NCI-H146 treated with DMSO at 0.1 percent for 48 hours (cell line): ENCODE measurements around the gene SIRT3.

Experiments
- DNase-seq: peaks from one replicate; lab custom pipeline; 2025; ENCODE audit not compliant: unreplicated experiment; lab: John Stamatoyannopoulos, UW

The SIRT3 gene

DNA sequence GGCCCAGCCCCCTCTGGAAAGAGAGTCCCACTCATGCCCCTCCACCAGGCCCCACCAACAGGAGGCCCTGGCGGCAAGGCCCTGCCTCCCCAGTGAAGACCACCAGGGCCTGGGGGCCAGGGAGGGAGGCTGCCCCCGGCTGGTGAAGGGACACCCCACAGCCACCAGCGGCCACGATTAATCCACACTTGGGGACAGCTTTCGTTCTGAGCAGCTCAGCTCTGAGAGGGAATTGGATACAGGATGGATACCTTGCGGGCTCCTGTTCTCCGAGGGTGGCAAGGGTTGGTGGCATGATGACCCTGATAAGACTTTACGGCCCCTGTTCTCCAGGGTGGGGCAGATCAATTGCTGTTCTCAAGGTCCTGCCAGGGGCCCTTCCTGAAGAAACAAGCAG is 35.2 kb upstream of the SIRT3 start:
- no peak for DNase-seq

DNA sequence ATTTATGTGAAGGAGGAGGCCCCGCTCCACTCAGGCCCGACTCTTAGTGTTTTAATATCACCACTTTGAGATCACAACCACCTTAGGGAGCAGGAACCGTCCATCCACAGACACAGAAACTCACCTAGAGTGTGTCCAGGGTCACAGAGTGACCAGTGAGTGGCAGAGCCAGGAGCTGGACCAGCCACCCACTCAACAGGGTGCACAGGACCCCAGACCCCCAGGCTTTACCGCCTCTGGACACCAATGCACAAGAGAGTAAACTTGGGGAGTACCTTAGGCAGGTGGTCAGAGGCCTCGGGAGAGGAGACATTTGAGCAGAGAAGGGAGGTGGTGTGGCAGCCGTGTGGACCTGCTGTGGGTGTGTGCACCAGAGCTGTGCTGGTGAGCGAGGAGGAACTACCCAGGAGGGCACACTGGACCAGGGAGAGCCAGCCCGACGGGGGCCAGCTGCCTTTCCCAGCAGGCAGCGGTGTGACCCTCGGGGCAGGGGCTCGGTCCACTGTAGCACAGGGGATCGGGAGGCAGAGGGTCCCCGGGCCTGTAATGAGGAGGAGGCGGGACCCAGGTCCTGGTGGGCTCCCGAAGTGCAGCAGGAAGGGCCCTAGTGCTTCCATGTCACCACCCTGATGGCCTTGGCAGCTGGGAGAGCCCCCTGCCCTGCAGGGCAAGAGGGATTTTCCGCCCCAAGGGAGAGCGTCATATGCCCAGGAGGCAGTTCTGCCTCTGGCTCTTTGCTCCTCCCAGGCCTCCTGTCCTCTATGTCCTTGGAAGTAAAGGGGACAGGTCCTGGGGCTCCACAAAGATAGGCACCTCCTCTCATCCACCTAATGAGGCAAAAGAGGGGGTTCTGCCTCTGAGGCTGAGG is 34.5 kb upstream of the SIRT3 start:
- no peak for DNase-seq

DNA sequence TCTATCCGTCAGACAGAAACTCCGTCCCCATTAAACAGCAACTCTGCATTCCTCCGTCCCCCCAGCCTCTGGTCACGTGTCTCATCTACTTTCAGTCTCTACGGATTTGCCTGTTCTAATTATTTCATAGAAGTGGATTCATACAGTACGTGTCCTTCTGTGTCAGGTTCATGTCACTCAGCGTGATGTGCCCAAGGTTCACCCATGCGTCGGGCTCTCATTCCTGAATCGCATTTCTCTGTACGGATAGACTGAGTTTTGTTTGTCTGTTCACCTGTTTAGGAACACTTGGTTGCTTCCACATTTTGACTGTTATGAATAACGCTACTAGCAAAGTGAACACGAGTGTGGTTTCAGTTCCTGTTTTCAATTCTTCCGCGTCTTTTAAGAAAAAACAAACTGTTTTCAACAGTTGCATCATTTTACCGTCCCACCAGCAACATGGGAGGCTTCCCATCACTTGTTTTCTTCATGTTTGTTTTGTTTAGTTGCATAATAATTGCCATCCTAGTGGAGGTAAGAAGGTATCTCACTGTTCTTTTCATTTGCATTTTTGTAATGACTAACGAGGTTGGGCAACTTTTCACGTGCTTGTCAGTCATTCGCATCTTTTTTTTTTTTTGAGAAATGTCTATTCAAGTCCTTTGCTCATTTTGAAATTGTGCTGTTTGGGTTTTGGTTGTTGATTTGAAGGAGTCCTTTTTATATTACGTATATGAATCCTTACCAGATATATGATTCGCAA is 33.2 kb upstream of the SIRT3 start:
- DNase-seq, result no peak

DNA sequence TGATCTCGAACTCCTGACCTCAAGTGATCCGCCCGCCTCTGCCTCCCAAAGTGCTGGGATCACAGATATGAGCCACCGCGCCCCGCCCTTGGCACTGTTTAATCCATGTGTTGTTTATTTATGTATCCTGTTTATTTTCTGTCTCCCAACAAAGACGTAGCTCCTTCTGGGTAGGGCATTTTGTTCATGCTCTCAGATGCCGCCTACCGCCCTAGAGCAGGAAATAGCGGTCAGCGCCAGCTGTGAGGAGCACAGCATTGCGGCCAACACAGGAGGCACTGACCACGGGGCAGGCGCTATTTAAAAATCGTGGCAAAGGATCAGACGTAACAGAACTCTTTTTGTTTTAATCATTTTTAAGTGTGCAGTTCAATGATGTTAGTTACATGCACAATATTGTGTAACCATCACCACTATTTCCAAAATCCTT is 32.6 kb upstream of the SIRT3 start:
- peak; percentile 3 for DNase-seq

DNA sequence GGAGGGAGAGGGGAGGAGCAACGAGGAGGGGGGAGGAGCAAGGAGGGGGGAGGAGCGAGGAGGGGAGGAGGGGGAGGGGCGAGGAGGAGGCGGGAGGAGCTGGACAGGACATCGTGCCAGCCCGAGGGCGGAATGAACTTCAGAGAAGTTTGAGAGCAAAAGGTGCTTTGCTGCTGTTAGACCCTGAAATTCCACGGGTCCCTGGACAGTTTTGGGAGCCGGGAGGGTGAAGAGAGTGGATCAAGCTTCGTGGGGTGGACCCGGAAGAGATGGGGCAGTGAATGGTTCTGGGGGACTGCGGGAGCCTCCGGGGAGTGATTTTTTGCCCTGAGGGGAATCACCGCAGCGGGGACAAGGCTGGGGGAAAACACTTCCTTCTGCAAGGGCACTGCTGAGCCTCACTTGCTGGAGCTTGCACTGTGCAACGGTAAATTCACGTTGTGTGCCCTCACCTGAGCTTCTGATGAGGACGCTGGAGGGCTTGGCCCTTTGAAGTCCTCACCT is 31.4 kb upstream of the SIRT3 start:
- DNase-seq, result no peak

DNA sequence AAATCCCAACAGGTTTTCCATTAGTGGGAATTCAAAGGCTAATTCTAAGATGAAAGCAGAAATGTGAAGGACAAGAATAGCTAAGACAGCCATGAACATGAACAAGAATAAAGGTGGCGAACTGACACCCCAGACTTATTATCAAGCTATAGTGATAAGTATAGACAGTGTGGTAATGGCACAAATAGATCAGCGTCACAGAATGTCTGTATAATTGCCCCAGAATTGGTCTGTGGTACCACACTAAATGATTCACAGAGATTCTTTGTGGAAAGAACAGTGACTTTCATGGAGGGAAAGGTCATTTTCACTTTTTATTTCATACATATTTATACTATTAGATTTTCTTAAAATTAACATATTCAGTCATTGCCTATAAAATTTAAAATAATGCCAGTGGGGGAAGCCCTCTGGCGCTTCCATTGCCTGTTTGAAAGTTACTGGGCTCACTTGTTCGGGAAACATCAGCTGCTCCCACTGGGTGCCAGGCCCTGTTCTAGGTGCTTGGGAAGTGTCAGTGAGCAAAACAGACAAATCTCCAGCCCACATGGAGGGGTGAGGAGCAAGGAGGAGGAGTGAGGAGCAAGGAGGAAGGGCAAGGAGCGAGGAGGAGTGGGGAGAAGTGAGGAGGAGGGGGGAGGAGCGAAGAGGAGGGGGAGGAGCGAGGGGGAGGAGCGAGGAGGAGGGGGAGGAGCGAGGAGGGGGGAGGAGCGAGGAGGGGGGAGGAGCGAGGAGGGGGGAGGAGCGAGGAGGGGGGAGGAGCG is 30.7 kb upstream of the SIRT3 start:
- no peak for DNase-seq

DNA sequence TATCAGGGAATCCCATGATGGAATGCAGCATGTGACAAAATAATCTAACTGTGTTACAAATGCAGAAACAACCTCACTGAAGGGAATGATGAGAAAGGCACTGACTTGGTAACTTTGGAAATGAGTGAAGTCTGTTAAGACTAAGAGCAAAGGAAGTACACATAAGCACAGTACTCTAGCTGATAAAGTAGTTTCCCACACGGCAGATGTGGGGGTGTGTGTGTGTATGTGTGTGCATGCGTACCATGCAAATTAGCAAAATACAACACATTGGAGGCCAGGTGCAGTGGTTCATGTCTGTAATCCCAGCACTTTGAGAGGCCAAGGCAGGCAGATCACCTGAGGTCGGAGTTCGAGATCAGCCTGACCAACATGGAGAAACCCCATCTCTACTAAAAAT is 25.5 kb upstream of the SIRT3 start:
- no peak for DNase-seq

DNA sequence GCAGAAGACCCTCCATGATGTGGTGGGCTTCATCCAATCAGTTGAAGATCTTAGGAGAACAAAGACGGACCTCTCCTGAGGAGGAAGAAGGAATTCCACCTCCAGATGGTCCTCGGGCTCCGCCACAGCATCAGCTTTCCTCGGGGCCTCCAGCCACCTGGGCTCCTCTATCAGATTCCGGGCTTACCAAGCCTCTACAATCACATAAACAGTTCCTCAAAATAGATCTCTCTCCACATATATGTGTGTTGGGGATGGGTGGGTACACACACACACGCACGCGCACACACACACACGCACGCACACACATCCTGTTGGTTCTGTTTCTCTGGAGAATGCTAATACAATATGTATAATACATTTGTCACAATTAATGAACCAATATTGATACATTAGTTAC is 23.3 kb upstream of the SIRT3 start:
- no peak for DNase-seq

DNA sequence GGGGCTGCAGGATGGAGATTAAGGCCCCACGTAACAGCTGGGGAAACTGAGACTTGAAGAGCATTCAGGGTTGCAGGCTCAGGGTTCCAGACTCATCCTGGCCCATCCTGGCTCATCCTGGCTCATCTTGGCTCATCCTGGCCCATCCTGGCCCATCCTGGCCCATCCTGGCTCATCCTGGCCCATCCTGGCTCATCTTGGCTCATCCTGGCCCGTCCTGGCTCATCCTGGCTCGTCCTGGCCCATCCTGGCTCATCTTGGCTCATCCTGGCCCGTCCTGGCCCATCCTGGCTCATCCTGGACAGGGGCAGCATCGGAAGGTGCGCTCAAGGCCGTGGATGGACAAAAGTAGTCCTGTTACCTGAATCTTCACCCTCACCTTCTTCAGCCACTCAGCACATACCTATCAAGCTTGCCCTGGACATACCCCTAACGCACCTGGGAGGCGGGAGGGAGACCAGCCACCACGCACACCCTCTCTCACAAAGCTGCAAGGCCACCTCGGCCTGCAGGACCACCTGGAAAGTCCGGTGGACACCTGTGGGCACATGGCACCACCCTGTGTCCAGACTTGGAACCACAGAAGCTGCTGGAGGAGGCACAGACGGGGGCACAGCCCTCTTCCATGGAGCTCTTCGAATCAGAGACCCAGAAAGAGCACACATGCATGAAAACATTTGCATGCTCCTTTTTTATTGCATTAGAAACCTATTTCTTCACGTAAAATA is 21.8 kb upstream of the SIRT3 start:
- no peak for DNase-seq

DNA sequence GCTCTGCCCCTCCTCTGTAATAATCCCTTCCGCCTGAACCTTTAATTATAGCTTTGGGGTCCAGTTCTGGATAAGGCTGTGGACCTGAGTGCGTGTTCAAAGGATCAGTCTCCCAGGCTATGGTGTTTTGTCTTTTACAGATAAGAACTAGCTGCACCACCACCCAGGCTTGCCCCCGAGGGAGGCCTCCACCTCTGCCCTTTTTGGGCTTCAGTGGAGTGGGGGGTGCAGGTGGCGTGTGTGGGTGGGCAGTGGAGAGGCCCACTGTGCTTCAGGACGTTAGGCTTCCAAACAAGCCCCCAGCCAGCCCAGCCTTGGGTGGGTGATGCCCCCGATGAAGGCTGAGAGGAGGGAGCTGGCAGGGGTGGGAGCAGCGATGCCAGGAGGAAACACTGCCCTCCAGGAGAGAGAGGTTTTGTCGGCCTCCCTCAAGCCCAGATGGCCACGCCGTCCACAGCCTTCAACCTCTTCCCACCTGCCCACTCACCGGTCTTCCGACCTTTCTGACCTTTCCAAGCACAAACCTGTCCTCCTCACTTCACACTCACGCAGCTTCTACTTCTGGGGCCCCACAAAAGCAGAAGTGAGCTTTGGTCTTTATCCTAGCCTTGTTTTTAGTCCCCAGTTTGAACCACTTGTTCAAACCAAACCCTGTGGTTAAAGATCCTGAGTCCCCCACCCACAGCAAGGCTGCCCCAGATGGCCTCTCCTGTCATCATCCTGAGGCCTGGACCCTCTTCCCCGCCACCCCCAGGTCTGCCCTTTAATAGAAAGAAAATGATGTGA is 21.0 kb upstream of the SIRT3 start:
- no peak for DNase-seq

DNA sequence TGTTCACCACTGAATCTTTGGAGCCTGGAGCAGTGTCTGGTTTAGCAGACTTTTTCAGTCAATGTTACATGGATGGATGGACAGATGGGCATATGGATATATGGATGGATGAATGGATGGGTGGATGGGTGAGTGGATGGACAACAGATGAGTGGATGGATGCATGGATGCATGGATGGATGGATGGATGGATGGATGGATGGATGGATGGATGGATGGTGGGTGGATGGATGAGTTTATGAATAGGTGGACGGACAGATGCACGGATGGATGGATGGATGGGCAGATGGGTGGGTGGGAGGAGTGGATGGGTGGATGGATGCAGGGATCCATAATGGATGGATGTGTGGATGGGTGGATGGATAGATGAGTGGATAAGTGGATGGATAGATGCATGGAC is 19.7 kb upstream of the SIRT3 start:
- no peak for DNase-seq

DNA sequence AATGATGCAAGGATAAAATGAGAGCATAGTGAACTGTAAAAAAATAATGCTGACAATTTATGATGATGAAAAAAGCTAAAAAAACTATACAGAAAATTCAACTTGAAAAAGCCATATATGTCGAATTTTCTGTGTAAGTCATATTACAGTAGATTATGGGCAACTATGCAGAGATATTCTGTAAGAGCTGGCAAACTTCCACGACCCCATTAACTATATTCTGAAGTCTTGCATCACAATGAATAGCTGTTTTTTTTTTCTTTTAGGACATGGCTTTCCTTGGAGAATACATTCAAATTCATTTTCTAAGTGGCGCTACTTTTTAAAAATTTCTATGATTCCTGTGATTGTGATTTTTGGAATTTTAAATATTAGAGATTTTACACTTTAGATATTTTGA is 19.0 kb upstream of the SIRT3 start:
- DNase-seq, result no peak

DNA sequence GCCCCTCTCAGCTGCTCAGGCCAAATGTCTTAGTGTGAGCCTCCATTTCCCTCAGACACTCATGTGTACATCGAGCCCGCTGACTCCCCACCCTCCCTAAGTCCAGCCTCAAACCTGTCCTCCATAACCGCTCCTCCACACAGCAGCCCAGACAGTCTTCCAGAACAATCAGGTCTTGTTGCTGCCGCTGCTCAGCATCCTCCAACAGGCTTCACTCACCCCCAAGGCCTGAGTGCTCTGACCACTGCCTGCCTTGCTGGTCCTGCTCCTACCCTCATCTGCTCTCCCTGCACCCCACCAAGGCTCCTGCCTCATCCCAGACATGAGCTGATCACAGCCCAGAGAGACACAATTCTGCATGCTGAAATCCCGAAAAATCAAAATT is 17.7 kb upstream of the SIRT3 start:
- no peak for DNase-seq

DNA sequence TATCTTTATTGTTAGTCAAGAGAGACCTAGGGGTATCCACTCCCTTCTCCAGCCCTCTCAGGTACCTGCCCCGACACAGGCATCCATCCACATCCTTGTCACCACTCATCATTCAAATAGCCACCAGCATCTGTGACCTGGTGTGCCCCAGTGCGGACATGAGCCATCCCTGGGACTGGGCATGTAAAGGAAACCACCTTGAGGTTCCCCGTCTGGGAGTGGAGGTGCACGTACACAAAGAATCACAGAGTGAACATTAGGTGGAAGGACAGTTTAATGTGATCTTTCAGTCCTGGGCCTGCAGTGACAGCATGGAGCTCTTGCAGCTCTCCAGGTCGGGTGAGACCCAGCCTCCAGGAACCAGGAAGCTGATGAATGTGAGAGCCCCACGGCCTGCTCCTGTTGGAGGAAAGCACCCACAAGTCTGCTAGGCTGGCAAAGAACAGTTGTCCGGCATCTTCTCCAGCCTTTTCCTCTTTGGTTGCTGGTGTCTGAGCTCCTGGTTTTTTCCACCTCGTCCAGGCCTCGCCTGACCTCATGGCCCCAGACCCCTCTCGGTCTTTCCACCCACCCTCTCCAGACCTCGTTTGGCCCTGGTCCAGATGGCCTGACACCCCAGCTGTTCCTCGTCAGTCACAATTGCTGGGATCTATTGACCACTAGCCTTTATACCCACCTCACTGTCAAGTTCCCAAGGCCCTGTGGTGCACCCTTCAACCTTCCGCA is 17.2 kb upstream of the SIRT3 start:
- DNase-seq, result no peak

DNA sequence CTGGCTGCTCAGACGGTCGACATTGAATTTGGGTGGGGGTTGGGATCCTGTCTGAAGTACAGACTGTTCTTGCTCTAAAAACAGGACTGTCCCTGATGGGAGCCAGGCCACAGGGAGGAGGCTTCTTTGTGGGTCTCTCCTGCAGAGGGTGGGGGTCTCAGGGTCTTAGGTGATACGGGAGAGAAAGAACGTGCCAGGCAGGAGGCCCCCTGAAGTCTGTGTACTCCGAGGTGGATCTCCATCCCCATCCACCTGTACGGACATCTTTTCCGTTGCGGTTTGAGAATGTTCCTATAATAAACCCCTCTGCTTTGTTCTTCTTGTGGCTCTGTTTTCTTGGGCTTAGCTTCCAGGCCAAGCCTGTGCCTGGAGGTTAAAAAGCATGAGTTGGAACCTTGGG is 16.5 kb upstream of the SIRT3 start:
- DNase-seq, result no peak

DNA sequence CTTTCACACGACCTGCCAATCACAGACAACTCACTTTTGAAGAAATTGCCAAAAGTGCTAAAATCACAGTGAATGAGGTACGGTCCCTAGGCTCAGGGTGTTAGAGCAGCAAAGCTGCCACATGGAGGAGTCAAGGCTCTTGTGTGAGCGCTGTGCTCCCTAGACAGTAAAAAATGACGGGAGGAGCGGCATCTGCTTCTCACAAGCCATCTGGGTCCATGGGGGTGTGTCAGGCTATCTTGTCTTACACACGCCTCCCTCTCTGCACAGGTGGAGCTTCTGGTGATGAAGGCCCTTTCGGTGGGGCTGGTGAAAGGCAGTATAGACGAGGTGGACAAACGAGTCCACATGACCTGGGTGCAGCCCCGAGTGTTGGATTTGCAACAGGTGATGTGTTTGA is 15.4 kb upstream of the SIRT3 start:
- DNase-seq, result no peak

DNA sequence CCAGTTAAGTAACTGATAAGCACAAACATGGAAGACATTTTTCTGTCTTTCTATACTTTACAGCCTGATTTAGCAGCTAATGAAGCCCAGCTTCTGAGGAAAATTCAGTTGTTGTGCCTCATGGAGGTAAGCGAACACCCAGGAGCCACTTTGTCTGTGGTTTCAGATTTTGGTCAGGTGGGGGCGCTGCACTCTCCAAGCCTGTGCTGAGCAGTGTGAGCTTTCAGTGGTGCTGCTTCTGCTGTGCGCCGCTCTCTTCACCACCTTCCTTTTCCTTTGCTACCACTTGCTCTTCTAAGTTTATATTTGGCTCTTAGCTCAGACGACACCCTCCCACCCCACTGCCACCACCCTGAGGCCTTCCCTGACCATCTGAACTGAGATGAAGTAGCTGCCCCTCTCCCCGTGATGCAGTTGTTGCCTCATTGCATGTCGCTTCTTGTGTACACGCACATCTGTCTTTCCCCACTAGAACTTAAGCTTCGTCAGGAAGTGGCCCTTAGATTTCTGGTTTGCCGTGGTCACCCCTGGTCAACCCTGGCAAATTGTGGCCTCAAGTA is 14.7 kb upstream of the SIRT3 start:
- no peak for DNase-seq

DNA sequence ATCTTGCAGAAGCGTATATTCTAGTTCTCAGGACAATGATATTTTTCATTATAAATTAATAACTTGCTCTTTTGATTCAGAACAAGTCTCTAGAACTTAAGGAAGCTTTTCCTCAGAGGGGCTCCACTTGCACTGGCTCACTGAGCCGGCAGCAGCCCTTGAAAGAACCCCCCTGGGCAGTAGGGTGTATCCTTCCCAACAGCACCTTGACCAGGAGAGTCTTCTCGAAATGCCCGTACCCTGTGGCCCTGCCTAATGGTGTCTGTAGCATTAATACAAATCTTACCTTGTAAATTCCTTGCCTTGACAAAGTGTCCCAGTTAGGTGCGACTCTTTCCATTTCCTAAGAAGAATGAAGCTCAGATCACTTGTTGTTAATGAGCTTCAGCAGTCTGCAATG is 14.1 kb upstream of the SIRT3 start:
- DNase-seq, result no peak

DNA sequence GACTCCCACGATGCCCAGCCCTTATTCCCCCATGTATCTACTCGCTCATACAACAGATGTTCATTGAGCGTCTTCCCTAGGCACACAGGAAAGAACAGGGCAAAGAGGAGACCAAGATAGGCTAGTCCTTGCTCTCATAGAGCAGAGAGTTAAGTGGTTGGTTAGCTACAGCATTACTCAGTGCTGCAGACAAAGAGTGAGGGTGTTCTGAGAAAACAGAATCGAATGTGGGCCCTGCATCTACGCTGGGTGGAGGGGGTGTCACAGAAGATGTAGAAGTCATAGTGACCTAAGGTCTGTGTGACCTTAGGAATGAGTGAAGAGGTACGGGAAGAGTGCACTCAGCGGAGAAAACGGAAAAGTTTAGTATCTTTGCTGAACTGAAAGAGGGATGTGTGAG is 12.9 kb upstream of the SIRT3 start:
- DNase-seq, result no peak
